A549 (cell line): ENCODE data around the gene PRPF31.

Experiments
- CTCF ChIP-seq: fragments of >200 bp; sonication (Bioruptor Twin); formaldehyde crosslinking; IDR thresholded peaks from 3 replicates; pipeline ENCODE4 v1.5.1; 2016
- RNF2 ChIP-seq: fragments of 200-600 bp; sonication (generic); IDR thresholded peaks from 2 replicates; pipeline ENCODE4 v1.6.1; 2016; ENCODE audit warnings: low read depth, mild to moderate bottlenecking, antibody characterized with exemption, moderate library complexity, borderline replicate concordance

DNA sequence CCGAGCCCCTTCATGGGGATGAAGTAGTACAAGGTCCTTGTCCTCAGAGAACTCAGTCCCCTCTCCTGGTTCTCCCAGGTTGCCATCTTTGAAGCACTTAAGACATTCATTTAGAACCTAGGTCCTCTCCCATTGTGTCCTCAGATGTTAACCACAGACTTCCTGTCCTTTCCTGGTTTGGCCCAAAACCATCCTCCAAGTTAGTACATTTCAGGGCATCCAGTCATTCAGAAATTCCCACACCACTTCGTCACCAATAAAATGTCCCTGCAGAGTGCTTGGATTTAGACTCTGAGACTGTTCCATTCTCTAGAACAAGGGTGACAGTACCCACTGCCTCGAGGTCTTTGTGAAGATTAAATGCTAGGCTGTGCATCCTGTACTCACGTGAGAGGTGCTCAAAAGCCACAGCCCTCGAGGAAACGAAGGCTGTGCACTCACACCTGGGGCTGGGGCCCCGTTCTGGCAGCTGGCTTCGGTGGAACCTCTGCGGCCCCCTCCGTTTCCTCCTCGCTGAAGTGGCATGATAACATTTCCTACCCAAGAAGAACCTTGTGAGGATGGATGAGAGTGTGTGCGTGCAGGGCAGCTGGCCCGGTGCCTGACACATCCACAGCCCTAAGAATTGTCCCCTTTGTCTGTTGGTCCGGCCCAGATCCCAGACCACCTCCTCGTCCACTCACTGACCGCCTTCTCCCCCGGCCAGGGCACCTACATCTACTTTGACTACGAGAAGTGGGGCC is 39.2 kb downstream of the PRPF31 start:
- TF ChIP-seq RNF2 (no peak), CTCF (no peak)
